IMR-90 (cell line): Measurements from ENCODE around the gene TANK. TPM values are rescaled to one million over a fixed set of nuclear protein-coding genes. Genes with fewer than 3 reads are reported as not detected.

Source experiments
- ATAC-seq: fragments of 200-7000 bp; cut with Tn5 transposase; 2 replicates; pipeline ENCODE4 v1.9.1; 2020; ENCODE audit warnings: low read depth, mild to moderate bottlenecking, moderate library complexity
- BruUV-seq: library from RNA; stranded (reverse); fragments of 400-500 nt; replicated peaks from 2 replicates; lab custom pipeline; 2021; lab: Mats Ljungman, UMichigan
- CTCF ChIA-PET: fragments of 300-600 bp; formaldehyde crosslinking; extraction: SDS; loops from one replicate; lab custom pipeline; 2021; ENCODE audit warnings: antibody characterized with exemption; lab: Yijun Ruan, JAX
- POLR2A ChIA-PET: fragments of 300-600 bp; sonication (Branson Sonifier 250); formaldehyde crosslinking; loops from one replicate; lab custom pipeline; 2022; ENCODE audit warnings: antibody characterized with exemption; ENCODE audit not compliant: unreplicated experiment; lab: Charles Lee
- DNase-seq: peaks from one replicate; pipeline ENCODE4 v3.0.0; 2013
- H2AFZ ChIP-seq: replicated peaks from 2 replicates; pipeline ENCODE3; 2013; ENCODE audit warnings: low read length, mild to moderate bottlenecking; ENCODE audit not compliant: poor library complexity
- H2AK5ac ChIP-seq: 2 replicates; pipeline ENCODE4 v1.6.1; 2013; ENCODE audit warnings: low read depth, low read length, inconsistent platforms
- H2AK9ac ChIP-seq: replicated peaks from 2 replicates; pipeline ENCODE3; 2013; ENCODE audit warnings: mild to moderate bottlenecking, low read depth, low read length, moderate library complexity; ENCODE audit not compliant: poor library complexity
- H2BK120ac ChIP-seq: 2 replicates; pipeline ENCODE4 v1.6.1; 2013; ENCODE audit warnings: low read depth, low read length, inconsistent platforms
- H2BK15ac ChIP-seq: 3 replicates; pipeline ENCODE4 v1.6.1; 2013; ENCODE audit warnings: low read depth, low read length, inconsistent platforms
- H2BK20ac ChIP-seq: 2 replicates; pipeline ENCODE4 v1.6.1; 2013; ENCODE audit warnings: low read depth, mild to moderate bottlenecking, inconsistent platforms, low read length, moderate library complexity
- H2BK5ac ChIP-seq: 2 replicates; pipeline ENCODE4 v1.6.1; 2013; ENCODE audit warnings: mild to moderate bottlenecking, low read depth, low read length, inconsistent platforms; ENCODE audit not compliant: poor library complexity, severe bottlenecking
- H3K14ac ChIP-seq: replicated peaks from 2 replicates; pipeline ENCODE4 v1.6.1; 2013; ENCODE audit warnings: low read depth, low read length, inconsistent platforms
- H3K18ac ChIP-seq: 2 replicates; pipeline ENCODE4 v1.6.1; 2013; ENCODE audit warnings: low read depth, low read length, control low read depth
- H3K23ac ChIP-seq: 2 replicates; pipeline ENCODE4 v1.6.1; 2013; ENCODE audit warnings: low read depth, low read length, inconsistent platforms
- H3K27ac ChIP-seq: 2 replicates; pipeline ENCODE4 v1.5.1; 2013; ENCODE audit warnings: mild to moderate bottlenecking, control low read depth, low read length; ENCODE audit not compliant: insufficient read depth
- H3K27me3 ChIP-seq: 2 replicates; pipeline ENCODE4 v1.6.1; 2013; ENCODE audit warnings: low read length; ENCODE audit not compliant: control insufficient read depth, insufficient read depth
- H3K36me3 ChIP-seq: 2 replicates; pipeline ENCODE4 v1.6.1; 2013; ENCODE audit warnings: low read length, mixed read lengths; ENCODE audit not compliant: control insufficient read depth, insufficient read depth
- H3K4ac ChIP-seq: 2 replicates; pipeline ENCODE4 v1.6.1; 2013; ENCODE audit warnings: low read depth, low read length, inconsistent platforms
- H3K4me1 ChIP-seq: 2 replicates; pipeline ENCODE4 v1.6.1; 2013; ENCODE audit warnings: low read length, mixed read lengths; ENCODE audit not compliant: control insufficient read depth, insufficient read depth
- H3K4me2 ChIP-seq: 2 replicates; pipeline ENCODE4 v1.6.1; 2013; ENCODE audit warnings: low read depth, mild to moderate bottlenecking, control low read depth, low read length, moderate library complexity
- H3K4me3 ChIP-seq: 2 replicates; pipeline ENCODE4 v1.5.1; 2013; ENCODE audit warnings: low read depth, mild to moderate bottlenecking, control low read depth, low read length, moderate library complexity; ENCODE audit not compliant: insufficient read depth
- H3K56ac ChIP-seq: 2 replicates; pipeline ENCODE4 v1.6.1; 2013; ENCODE audit warnings: low read length, inconsistent platforms; ENCODE audit not compliant: insufficient read depth; ENCODE audit errors: extremely low read depth
- H3K79me1 ChIP-seq, 2 experiments: 2 replicates each; pipeline ENCODE4 v1.6.1; 2013; ENCODE audit warnings: low read length in 2 of 2, inconsistent platforms in 1 of 2, low read depth in 1 of 2
- H3K9ac ChIP-seq: 2 replicates; pipeline ENCODE4 v1.6.1; 2013; ENCODE audit warnings: low read depth, low read length, control low read depth
- H3K9me1 ChIP-seq: 2 replicates; pipeline ENCODE4 v1.6.1; 2013; ENCODE audit warnings: low read length, inconsistent platforms; ENCODE audit not compliant: insufficient read depth
- H3K9me3 ChIP-seq: 2 replicates; pipeline ENCODE4 v1.6.1; 2013; ENCODE audit warnings: low read length; ENCODE audit not compliant: control insufficient read depth, insufficient read depth
- H4K20me1 ChIP-seq: 2 replicates; pipeline ENCODE4 v1.6.1; 2013; ENCODE audit warnings: low read length, inconsistent platforms; ENCODE audit not compliant: insufficient read depth
- H4K5ac ChIP-seq: 2 replicates; pipeline ENCODE4 v1.6.1; 2013; ENCODE audit warnings: mild to moderate bottlenecking, low read depth, low read length, control low read depth
- H4K8ac ChIP-seq, 2 experiments: 2 replicates each; pipeline ENCODE4 v1.6.1; 2013; ENCODE audit warnings: low read depth in 2 of 2, low read length in 2 of 2, control low read depth in 1 of 2, inconsistent platforms in 1 of 2
- H4K91ac ChIP-seq: 2 replicates; pipeline ENCODE4 v1.6.1; 2013; ENCODE audit warnings: low read depth, low read length, inconsistent platforms; ENCODE audit not compliant: insufficient read depth
- BHLHE40 ChIP-seq: fragments of 150-350 bp; IDR thresholded peaks from 2 replicates; pipeline ENCODE4 v1.6.1; 2016; ENCODE audit warnings: mild to moderate bottlenecking, low read depth, low read length
- CEBPB ChIP-seq: IDR thresholded peaks from 2 replicates; pipeline ENCODE4 v1.6.1; 2012; ENCODE audit warnings: low read depth, low read length, improper control_type of control experiment
- FOS ChIP-seq: fragments of 150-350 bp; IDR thresholded peaks from 2 replicates; pipeline ENCODE4 v1.6.1; 2016; ENCODE audit warnings: low read depth, low read length
- MAFK ChIP-seq: IDR thresholded peaks from 2 replicates; pipeline ENCODE4 v1.6.1; 2012; ENCODE audit warnings: low read depth, low read length, improper control_type of control experiment
- MAZ ChIP-seq: IDR thresholded peaks from 2 replicates; pipeline ENCODE4 v1.6.1; 2012; ENCODE audit warnings: low read depth, mild to moderate bottlenecking, low read length, improper control_type of control experiment, moderate library complexity, borderline replicate concordance
- MXI1 ChIP-seq: IDR thresholded peaks from 2 replicates; pipeline ENCODE4 v1.6.1; 2012; ENCODE audit warnings: low read depth, mild to moderate bottlenecking, low read length, moderate library complexity, borderline replicate concordance
- NFE2L2 ChIP-seq: fragments of 150-350 bp; IDR thresholded peaks from 2 replicates; pipeline ENCODE4 v1.6.1; 2016; ENCODE audit warnings: low read depth, mild to moderate bottlenecking, low read length
- SMC3 ChIP-seq: fragments of 150-350 bp; IDR thresholded peaks from 2 replicates; pipeline ENCODE4 v1.6.1; 2016; ENCODE audit warnings: low read depth, mild to moderate bottlenecking, antibody characterized with exemption, low read length, moderate library complexity
- WGBS, 2 experiments: methylation state at CpG; one replicate each; pipeline versions ENCODE4 v1.1.5 to v1.1.7; 2013; ENCODE audit warnings: missing lambda C conversion rate in 2 of 2; ENCODE audit not compliant: insufficient read length in 1 of 2; ENCODE audit errors: extremely low coverage in 2 of 2; 5-methylcytosine and 5-hydroxymethylcytosine counted together
- dilution Hi-C: fragments of 300-500 bp; cut with HindIII; formaldehyde crosslinking; loops from one replicate; pipeline ENCODE4 v1.14.3; 2018; ENCODE audit warnings: low sequenced_read_pairs; ENCODE audit not compliant: unreplicated experiment
- in situ Hi-C: fragments of 300-500 bp; cut with MboI; formaldehyde crosslinking; loops from 3 replicates; pipeline ENCODE4 v1.14.3; 2019; ENCODE audit warnings: low sequenced_read_pairs, inconsistent platforms, mixed read lengths
- intact Hi-C: fragments of 100-400 bp; cut with micrococcal nuclease; formaldehyde crosslinking; loops from 2 replicates; pipeline ENCODE4 v1.10.0; 2022
- polyA plus RNA-seq, 3 experiments: library from polyadenylated mRNA; depleted of rRNA; stranded (reverse); fragments of >200 nt; gene quantifications; 2 replicates each; pipeline ENCODE4 v1.2.3, GENCODE V29; 2012; ENCODE audit warnings: low replicate concordance in 1 of 3
- total RNA-seq: library from RNA; depleted of rRNA; stranded (reverse); fragments of >200 nt; gene quantifications from 2 replicates; pipeline ENCODE4 v1.2.3, GENCODE V29; 2012

The TANK gene
- total and polyA plus RNA-seq, 2 of the 4 experiments (the other 2 are of a cell fraction), result 25.4 to 41.9 TPM

- TF ChIP-seq MAZ (no peak), NFE2L2 (no peak), SMC3 (no peak), CEBPB (no peak), MXI1 (no peak)
These were observed 12.8 kb downstream of the TANK start (continued) for GRCh38 chr2:161172901-161173540.

GRCh38 chr2:161173541-161174194 lies 13.4 kb downstream of the TANK start:
- Histone ChIP-seq H3K56ac (no peak overlapping the region), H4K91ac (no peak overlapping the region), H4K8ac (no peak overlapping the region), H2AK9ac (no peak overlapping the region), H3K9ac (no peak overlapping the region), H3K14ac (no peak overlapping the region), H3K9me3 (no peaks in the 10 kb centered on the region), H3K4me3 (no peak overlapping the region), H2AFZ (no peak overlapping the region), H3K4me2 (no peak overlapping the region), H2BK5ac (no peak overlapping the region), H2BK20ac (no peak overlapping the region), H3K4ac (no peak overlapping the region), H4K20me1 (peaks cover 10% of the 10 kb centered on the region; the same call in 1 of the 2 replicates), H4K5ac (no peak overlapping the region), H3K18ac (no peak overlapping the region), H3K79me1 (peaks cover 34 to 64% of the 10 kb centered on the region in 2 experiments), H3K4me1 (peaks cover 2% of the 10 kb centered on the region; the same call in 1 of the 2 replicates), H2BK120ac (no peak overlapping the region), H3K27ac (no peak overlapping the region), H2BK15ac (no peak overlapping the region), H3K9me1 (peaks cover 3% of the 10 kb centered on the region; the same call in 1 of the 2 replicates), H3K27me3 (no peaks in the 10 kb centered on the region), H2AK5ac (no peak overlapping the region), H3K36me3 (peaks cover 6% of the 10 kb centered on the region; the same call in 1 of the 2 replicates), H3K23ac (no peak overlapping the region)
- dilution Hi-C loops (no loop called here), in situ Hi-C loops (no loop called here), intact Hi-C loops (no loop called here)
- ChIA-PET CTCF (no interaction called here), POLR2A (interaction anchor here (0.6 kb wide), 1 partner anchor 1929 kb away, joined by 9 read pairs; no protein-coding TSS in a partner anchor)
- BruUV-seq, result no TSS peak
- DNase-seq, result no peak
- WGBS, 2 experiments, result no CpG with 5 or more reads among the region's 2 CpGs
- TF ChIP-seq CEBPB (no peak), SMC3 (no peak), BHLHE40 (no peak), FOS (no peak), MAFK (no peak)
- no peak for ATAC-seq
